Kidney (tissue), 14 donors: Measurements from ENCODE around the gene SLC48A1. TPM values are rescaled to one million over a fixed set of nuclear protein-coding genes. Genes with fewer than 3 reads are reported as not detected.

Source experiments
- DNase-seq, 5 donors: peaks; one replicate each; pipeline ENCODE4 v3.0.0-alpha.2; 2013 to 2020
- FAIRE-seq: peaks from 2 replicates; lab custom pipeline; 2012; peaks lifted over from hg19 to GRCh38; lab: Jason Lieb, UNC
- H3K27ac ChIP-seq, 2 donors: one replicate each; pipeline ENCODE4 v1.7.0; 2013; ENCODE audit warnings: low read depth in 2 of 2, low read length in 2 of 2, inconsistent platforms in 1 of 2
- H3K27me3 ChIP-seq: one replicate; pipeline ENCODE4 v1.7.1; 2013; ENCODE audit warnings: low read length, inconsistent platforms; ENCODE audit not compliant: control insufficient read depth, insufficient read depth
- H3K36me3 ChIP-seq, 3 donors: one replicate each; pipeline versions ENCODE4 v1.7.0 to v1.7.1; 2013; ENCODE audit warnings: low read length in 3 of 3, control low read depth in 1 of 3, inconsistent platforms in 1 of 3; ENCODE audit not compliant: insufficient read depth in 3 of 3, control insufficient read depth in 2 of 3
- H3K4me1 ChIP-seq, 3 donors: one replicate each; pipeline versions ENCODE4 v1.7.0 to v1.7.1; 2013; ENCODE audit warnings: low read length in 3 of 3, inconsistent platforms in 1 of 3, low read depth in 1 of 3; ENCODE audit not compliant: control insufficient read depth in 2 of 3, insufficient read depth in 2 of 3
- H3K4me3 ChIP-seq, 3 donors: one replicate each; pipeline versions ENCODE4 v1.7.0 to v1.8.1; 2013; ENCODE audit warnings: low read length in 3 of 3, control low read depth in 1 of 3, inconsistent platforms in 1 of 3
- H3K9ac ChIP-seq, 3 donors: one replicate each; pipeline versions ENCODE4 v1.7.0 to v1.7.1; 2013; ENCODE audit warnings: low read length in 3 of 3, control low read depth in 1 of 3, inconsistent platforms in 1 of 3
- H3K9me3 ChIP-seq, 3 donors: one replicate each; pipeline versions ENCODE4 v1.7.0 to v1.7.1; 2013; ENCODE audit warnings: low read length in 3 of 3, control low read depth in 1 of 3, inconsistent platforms in 1 of 3; ENCODE audit not compliant: control insufficient read depth in 2 of 3, insufficient read depth in 1 of 3
- CTCF ChIP-seq: IDR thresholded peaks from 3 replicates; pipeline ENCODE4 v1.5.1; 2012; ENCODE audit warnings: mild to moderate bottlenecking, moderate library complexity, borderline replicate concordance; ENCODE audit not compliant: insufficient read depth; ENCODE audit errors: extremely low read depth
- intact Hi-C: fragments of 100-400 bp; cut with DNase I; formaldehyde crosslinking; loops from one replicate; pipeline ENCODE4 v1.11.1; 2022
- polyA plus RNA-seq: library from polyadenylated mRNA; stranded (reverse); fragments of 350-450 nt; fragmentation: Illumina TruSeq; extraction: RNeasy Lipid Tissue Mini Kit (QIAGEN cat#74804); gene quantifications from one replicate; pipeline ENCODE4 v1.2.3, GENCODE V29; 2014; ENCODE audit warnings: low read depth, low replicate concordance; ENCODE audit not compliant: insufficient read depth
- total RNA-seq: library from RNA; stranded (reverse); fragmentation: NEBNext Ultra II Directional; extraction: Animal tissue kit (Norgen Biotek cat#: 25700); gene quantifications from one replicate; pipeline ENCODE4 v1.2.1, GENCODE V29; 2021
- donor health status: control.
- donor health status: control.
- donor health status: control.
- donor health status: control.
- donor health status: control.
- donor health status: DM: yes; HTN: yes; CAD: no.
- donor health status: Normal renal cell carcinoma (clear cell type).

SLC48A1 gene
- total and polyA plus RNA-seq, 2 donors from 2014 or later = 56.9 to 69.9 TPM

GRCh38 chr12:47824635-47825034, 51.6 kb downstream of the SLC48A1 start:
- FAIRE-seq = no peak
- no peak for TF ChIP-seq CTCF
- H3K4me1 ChIP-seq = peaks cover 10 to 53% (median 38%) of the 10 kb centered on the region in 3 donors

GRCh38 chr12:47825173-47825639, 52.2 kb downstream of the SLC48A1 start:
- no peak for TF ChIP-seq CTCF
- DNase-seq (peak in 1 of 5 donors; percentile 58), FAIRE-seq (no peak)
- Histone ChIP-seq H3K9me3 (no peaks in the 10 kb centered on the region), H3K4me3 (no peak overlapping the region), H3K27me3 (no peaks in the 10 kb centered on the region), H3K36me3 (no peaks in the 10 kb centered on the region), H3K27ac (peak overlapping the region; percentile 64 to 66), H3K9ac (peak overlapping the region in 1 of 3 donors; percentile 32), H3K4me1 (peaks cover 10 to 53% (median 39%) of the 10 kb centered on the region in 3 donors)
- intact Hi-C loops = no loop called here

More at GRCh38 chr12:47824635-47825034, 51.6 kb downstream of the SLC48A1 start:
- no peaks in the 10 kb centered on the region for H3K9me3 ChIP-seq
- H3K9ac ChIP-seq = peak overlapping the region in 1 of 3 donors; percentile 32
- H3K27ac ChIP-seq = peak overlapping the region; percentile 38 to 66
- intact Hi-C loops = no loop called here
- H3K27me3 ChIP-seq = no peaks in the 10 kb centered on the region
- no peaks in the 10 kb centered on the region for H3K36me3 ChIP-seq
- no peak for DNase-seq
- H3K4me3 ChIP-seq = no peak overlapping the region

- DNase-seq = no peak
- FAIRE-seq = no peak
- H3K9ac ChIP-seq = peak overlapping the region in 1 of 3 donors; percentile 1
- no peaks in the 10 kb centered on the region for H3K36me3 ChIP-seq
- no peak overlapping the region for H3K4me3 ChIP-seq
- intact Hi-C loops = no loop called here
- H3K27me3 ChIP-seq = no peaks in the 10 kb centered on the region
- H3K9me3 ChIP-seq = no peaks in the 10 kb centered on the region
- peaks cover 4 to 33% (median 19%) of the 10 kb centered on the region in 3 donors for H3K4me1 ChIP-seq
- peak overlapping the region; percentile 84 for H3K27ac ChIP-seq
- TF ChIP-seq CTCF = no peak
These were observed 55.3 kb downstream of the SLC48A1 start for GRCh38 chr12:47828008-47828975.
